ENCODE results near the gene SPATA6L.

Gene SPATA6L

DNA sequence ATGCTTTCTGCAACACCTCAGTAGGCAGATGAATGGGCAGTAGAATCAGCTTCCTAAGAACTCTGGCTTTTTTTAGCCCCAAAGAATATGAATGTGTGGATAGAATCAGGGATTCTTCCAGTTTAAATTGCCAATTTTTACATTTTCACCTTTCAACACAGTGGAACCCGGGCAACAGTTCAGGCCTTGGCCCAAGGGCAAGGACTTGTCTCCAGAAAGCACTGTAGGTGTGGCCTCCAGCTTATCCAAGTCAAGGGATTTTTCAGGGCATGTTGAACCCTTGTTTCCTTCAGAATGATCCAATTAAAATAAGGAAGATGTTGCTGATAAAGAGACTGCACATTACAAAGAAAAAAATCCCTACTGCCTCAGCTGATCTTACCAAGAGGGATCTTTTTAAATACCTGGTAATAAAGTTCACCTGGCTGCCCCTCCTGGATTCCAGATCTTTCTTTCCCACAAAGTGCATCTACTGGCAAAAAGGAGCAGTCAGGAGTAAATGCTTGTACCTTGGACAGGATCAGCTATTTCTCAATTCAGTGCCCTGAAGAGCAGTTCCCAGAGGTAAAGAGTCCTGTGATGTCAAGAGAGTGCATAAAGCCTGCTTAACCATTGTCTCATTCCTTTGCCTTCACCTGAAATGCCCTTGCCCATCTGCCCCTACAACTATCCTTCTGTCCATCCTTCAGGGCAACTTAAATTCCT lies 84.3 kb downstream of the SPATA6L start:
- no peak for DNase-seq

GRCh38 chr9:4581035-4581760 lies 85.1 kb downstream of the SPATA6L start:
- no peak for DNase-seq

DNA sequence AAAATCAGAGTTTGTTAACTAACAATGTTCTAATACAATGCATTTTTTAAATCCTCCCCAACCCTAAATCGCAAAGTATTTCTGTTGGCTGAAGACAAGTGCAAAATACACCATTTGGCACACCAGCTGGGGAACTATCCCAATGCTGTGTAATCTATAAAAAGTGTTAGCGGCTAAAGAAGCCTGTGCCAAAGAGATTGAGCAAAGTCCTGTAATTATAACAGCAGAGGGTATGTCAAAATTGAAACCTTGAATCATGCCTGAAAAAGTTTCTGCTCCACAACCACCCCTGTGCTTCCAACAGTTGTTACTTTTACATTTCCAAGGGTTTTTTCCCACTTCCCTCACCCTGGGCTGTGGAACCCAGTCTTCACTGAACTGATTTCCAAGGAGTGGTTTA lies 87.3 kb downstream of the SPATA6L start:
- no peak for DNase-seq

DNA sequence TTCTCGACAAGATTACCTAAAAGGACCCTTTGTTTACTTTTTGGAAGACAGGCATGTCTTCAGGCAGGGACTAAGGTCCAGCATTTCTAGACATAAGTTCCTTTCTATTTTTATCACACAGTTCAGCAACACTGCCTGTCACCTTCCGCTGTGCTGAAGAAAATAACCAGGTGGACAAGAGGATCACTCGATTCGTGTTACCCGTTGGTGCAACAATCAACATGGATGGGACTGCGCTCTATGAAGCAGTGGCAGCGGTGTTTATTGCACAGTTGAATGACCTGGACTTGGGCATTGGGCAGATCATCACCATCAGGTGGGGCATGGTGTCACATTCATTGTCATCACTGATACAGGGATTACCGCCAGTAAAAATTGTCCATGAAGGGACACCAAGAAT lies 89.8 kb downstream of the SPATA6L start:
- no peak for DNase-seq

- DNase-seq, result no peak
These were observed 90.3 kb downstream of the SPATA6L start for GRCh38 chr9:4575997-4576396.

GRCh38 chr9:4574657-4575243 lies 91.5 kb downstream of the SPATA6L start:
- DNase-seq, result no peak

GRCh38 chr9:4573634-4574389 lies 92.5 kb downstream of the SPATA6L start:
- DNase-seq, result no peak

- DNase-seq, result no peak
These were observed 93.1 kb downstream of the SPATA6L start for GRCh38 chr9:4573176-4573575.

DNA sequence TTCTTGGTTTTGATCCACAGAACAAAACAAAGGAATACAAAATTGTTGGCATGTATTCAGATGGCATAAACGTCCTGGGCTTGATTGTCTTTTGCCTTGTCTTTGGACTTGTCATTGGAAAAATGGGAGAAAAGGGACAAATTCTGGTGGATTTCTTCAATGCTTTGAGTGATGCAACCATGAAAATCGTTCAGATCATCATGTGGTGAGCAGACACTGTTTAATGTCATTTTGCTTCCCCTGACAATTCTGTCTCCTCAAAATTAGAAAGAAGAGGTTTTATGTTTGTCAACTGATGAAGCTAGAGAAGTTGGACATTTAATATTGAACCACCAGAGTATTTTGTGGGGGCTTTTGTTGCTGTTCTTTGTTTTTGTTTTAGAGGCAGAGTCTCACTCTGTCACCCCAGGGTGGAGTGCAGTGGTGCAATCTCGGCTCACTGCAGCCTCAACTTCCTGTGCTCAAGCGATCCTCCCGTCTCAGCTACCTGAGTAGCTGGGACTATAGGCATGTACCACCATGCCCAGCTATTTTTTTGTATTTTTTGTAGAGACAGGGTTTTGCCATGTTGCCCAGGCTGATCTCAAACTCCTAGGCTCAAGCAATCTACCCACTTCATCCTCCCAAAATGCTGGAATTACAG lies 94.0 kb downstream of the SPATA6L start:
- DNase-seq, result no peak

GRCh38 chr9:4569101-4569500 lies 97.2 kb downstream of the SPATA6L start:
- DNase-seq, result no peak

GRCh38 chr9:4567601-4568000 lies 98.7 kb downstream of the SPATA6L start:
- DNase-seq, result no peak

DNA sequence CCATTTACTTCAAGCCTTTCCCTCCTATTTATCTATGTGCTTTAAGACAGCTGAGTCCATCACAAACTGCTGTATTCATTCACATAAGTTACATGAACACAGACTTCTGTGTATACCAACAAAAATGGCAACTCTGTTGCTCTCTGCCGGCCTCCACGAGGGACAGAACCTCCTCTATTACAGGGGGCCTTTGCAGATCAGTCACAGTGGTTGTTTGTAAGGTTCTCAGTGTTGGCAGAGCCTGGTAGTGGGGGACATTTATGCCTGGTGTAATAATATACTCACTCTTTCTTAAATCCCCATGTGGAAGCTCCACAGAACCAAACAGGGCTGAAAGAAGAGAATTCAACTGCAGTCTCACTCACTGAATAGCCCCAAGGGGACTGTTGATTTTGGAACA lies 99.5 kb downstream of the SPATA6L start:
- DNase-seq, result no peak

GRCh38 chr9:4563105-4563504 lies 103.2 kb downstream of the SPATA6L start:
- peak; percentile 91 for DNase-seq

DNA sequence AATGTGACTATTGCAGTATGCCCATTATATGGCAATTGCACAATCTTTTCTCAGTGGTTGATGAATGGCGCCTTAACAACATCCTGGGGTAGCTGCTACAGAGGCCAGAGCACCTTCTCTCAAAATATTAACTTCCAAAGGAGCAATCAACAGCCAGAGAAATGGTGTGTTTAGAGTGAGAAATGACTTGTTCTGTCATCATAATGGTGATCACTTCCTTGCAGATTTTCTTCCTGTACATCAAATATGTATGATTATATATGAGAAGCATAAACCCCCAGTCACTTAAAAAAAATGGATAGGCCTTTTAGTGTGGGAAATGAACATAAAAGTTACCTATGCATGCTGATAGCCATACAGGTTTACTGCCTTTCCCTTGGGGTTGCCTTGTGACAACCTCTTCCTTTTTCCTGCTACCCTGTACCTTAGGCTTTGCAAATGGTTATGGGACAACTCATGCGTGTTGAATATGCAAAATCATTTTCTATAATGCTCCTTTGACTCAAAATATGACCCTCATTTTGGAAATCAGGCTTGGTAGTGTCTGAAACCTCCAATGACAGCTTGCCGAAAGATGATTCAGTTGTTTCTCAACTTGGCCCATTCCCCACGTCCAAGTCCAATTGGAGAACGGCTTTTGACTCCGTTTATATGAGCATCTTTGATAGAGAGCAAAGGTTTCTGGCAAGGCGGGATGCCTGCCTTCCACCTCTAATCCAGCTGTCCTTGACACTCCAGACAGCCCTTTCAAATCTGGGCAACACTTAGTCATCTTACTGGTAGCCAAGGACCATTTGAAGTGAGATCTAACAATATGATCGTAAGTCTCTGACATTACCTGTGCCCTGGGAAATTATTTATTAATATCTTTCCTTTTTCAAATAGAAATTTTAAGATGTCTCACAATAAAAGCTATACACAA lies 106.8 kb downstream of the SPATA6L start:
- DNase-seq, result no peak

- DNase-seq, result no peak
These were observed 107.8 kb downstream of the SPATA6L start for GRCh38 chr9:4558371-4558998.

DNA sequence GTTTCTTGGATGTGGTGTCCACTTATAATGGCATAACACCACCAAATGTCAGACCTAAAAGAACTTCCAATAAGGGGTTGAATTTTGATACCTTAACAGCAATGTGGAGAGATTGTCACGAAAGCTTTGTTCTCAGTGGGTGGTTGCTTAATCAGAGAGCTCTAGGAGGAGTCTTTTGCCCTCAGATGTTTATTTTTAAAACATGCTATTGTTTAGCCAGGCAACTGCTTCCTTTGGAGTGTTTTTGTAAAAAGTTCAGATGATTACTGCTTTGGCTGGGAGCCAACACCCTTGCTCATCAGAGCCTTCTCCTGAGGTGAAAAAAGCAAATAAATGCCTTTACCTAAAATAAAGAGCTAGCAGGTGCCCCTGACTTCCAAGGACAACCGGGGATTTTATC lies 111.0 kb downstream of the SPATA6L start:
- no peak for DNase-seq

DNA sequence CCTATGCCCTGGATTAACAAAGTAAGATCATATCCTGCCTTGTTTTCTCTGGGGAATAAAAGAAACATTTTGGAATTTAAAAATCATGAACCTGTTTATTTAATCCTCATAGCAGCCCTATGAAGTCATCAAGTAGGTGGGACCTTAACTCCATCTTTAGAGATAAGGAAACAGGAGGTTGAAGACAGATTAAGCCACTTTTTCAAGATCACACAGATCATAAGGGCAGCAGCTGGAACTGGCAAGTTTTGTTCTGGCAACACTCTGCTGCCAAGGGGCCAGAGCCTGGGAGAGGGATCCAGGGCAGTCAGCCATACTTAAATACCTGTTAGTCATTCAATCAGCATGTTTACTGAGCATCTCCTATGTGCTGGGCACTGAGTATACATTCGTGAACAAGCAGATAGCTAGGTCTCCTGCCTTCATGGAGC lies 112.3 kb downstream of the SPATA6L start:
- DNase-seq, result peak; percentile 10

DNA sequence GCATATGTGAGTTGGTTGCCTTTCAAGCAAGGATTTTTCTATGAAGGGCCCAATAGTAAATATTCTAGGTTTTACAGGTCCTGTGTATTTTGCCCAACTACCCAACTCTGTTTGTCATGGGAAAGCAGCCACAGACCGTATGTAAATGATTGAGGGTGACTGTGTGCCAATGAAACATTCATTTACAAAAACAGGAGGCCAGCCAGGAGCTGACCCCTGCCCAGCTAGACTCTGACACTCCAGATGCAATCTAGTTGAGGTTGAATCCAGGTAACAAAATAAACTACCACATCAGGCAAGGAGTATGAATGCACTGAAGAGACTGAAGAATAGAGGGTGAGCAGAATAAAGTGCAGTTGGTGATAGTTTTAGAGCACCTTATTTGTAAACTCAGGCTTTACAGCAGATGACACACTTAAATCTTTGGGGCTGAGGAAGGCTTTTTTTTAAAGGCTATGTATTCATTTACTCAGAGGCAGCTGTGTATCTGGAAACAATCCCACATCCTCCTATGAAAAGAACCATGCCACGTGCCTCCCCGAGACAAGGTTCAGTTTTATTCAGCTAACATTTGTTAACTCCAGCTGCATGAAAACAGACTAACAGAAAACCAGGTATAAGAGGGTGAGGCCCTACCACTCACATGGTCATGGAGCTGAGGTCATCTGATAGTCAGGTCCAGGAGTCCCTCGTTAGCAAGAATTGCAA lies 115.3 kb downstream of the SPATA6L start:
- no peak for DNase-seq

DNA sequence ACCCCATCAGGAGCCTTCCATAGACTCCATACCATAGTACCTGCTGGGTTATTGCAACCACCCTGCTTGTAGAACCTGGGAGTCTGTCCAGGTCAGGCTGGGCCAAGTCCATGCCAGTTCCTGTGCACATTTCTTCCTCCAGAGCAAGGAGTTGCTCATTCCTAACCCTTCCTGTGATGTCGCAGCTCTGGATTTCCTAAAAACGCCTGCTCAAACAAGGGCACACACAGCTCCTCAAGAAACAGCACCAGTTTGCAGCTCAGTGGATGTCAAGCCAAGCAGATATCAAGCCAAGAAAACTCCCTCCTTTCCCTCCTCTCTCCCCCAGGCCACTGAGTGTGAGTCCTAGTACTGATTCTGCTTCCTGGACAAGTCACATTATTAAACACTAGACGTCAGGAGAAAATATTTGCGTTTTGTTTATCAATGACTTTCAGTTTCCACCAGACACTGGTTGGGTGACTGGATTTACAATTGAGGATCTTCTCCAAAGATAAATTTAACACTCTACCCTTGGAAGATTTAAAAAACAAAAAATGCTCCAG lies 116.5 kb downstream of the SPATA6L start:
- DNase-seq, result no peak

Data from hematopoietic multipotent progenitor cell treated with erythropoietin and hydrocortisone succinate and interleukin-3 and kit ligand, for 4 days (in vitro differentiated cells).